LNCAP (cell line): ENCODE measurements around the gene S1PR3.

ENCODE experiments used
- TF ChIP-seq, protein P1 (sequence below): fragments of 450-650 bp; IDR thresholded peaks from 2 replicates; pipeline ENCODE4 v1.5.1; 2017; ENCODE audit warnings: mild to moderate bottlenecking

The S1PR3 gene

DNA sequence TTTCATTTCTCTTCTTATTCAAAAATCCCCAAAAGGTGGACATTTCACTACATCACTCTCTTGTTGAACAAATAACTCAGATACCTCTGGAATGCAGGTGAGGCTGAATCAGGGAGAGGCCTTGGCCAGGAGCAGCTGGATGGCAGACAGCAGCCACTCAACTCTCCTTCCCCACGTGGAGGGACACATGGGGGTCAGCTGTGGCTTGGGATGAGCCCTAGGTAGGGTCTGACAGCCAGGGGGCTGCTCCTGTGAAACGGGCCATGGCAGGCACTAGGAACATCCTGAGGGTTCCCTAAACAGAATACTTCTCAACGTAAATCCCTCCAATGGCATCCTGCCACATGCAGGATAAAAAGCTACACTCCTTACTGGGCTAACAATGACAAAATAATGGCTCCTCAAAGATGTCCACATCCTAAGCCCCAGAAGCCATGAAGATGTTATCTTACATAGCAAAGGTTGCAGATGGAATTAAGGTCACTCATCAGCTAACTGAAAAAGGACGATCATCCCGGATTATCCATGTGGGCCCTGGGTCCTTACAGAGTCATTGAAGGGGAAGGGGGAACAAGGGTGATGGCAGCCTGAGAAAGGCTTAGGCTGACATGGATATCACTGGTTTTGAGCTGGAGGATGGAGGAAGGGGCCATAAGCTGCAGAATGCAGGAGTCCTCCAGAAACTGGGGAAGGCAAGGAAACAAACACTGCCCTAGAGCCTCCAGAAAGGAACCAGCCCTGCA, 31.4 kb upstream of the S1PR3 start:
- TF ChIP-seq, protein P1, sequence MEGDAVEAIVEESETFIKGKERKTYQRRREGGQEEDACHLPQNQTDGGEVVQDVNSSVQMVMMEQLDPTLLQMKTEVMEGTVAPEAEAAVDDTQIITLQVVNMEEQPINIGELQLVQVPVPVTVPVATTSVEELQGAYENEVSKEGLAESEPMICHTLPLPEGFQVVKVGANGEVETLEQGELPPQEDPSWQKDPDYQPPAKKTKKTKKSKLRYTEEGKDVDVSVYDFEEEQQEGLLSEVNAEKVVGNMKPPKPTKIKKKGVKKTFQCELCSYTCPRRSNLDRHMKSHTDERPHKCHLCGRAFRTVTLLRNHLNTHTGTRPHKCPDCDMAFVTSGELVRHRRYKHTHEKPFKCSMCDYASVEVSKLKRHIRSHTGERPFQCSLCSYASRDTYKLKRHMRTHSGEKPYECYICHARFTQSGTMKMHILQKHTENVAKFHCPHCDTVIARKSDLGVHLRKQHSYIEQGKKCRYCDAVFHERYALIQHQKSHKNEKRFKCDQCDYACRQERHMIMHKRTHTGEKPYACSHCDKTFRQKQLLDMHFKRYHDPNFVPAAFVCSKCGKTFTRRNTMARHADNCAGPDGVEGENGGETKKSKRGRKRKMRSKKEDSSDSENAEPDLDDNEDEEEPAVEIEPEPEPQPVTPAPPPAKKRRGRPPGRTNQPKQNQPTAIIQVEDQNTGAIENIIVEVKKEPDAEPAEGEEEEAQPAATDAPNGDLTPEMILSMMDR, result no peak

DNA sequence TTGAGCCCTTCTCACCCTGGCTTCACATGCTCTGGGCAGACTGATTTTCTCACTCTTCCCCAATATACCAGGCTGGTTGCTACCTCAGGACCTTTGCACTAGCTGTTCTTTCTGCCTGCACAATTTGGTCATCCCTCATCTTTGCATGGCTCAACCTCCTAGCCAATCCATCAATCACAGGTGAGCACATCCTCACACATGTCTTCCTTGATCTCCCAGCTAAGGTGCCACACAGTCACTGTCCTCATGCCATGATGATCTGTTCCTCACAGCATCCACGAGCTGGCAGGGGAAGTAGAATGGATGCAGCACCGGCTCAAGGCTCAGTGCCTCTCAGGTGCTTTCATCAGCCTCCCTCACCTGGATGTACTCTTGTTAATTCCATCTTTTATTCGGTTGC, 30.6 kb upstream of the S1PR3 start:
- TF ChIP-seq, protein P1, result no peak

DNA sequence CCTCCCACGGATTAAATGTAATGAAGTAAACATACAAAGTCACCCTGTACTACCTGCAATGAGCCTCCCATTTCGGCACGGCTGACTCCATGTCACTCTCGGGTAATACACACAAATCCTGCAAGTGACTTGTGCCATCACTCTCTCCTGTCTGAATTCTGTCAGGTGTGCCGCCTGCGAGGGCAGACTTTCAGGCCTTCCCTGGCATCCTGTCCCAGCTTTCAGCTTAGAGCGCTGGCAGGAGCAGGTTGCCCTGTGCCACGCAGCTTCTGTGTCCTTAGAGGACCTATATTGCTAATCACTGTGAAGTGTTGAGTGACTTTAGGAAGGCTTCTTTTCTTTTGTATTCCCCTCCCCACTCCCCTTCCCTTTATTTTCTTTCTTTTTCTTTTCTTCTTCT, 25.8 kb upstream of the S1PR3 start:
- TF ChIP-seq, protein P1, result no peak

DNA sequence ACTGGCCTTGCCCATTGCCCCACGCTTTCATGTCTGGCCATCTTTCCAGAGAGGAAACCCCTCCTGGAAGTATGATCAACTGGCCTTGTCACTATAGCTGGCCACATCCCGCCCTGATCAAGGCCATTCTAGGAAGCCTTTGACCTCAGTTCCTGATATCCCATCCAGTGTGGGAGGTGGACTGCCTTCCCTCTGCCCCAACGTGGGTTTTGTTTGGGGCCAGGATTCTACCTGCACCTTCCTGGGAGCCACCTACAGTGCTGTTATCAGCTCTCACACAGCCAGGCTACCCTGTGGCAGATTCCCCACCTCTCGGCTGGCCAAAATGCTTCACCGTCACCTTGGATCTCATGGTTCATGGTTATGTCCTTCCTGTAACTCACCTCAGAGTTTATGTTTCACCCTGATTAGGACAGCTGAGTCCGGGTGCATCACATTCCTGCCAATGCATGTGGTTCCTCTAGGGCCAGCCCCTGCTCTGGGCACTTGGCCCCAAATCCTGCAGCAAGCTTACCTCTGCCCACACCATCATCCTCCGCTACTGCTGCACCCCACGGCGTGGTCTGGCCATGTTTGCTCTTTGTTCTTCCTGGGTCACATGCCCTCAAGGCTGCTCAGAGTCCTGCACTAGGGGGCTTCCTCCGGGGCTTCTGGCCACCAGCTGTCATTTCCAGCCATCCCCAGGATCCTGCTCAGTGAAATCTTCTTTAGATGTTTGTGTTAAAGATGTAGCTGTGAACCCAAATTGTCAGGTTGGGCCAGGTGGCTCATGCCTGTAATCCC, 24.2 kb upstream of the S1PR3 start:
- TF ChIP-seq, protein P1, result no peak

DNA sequence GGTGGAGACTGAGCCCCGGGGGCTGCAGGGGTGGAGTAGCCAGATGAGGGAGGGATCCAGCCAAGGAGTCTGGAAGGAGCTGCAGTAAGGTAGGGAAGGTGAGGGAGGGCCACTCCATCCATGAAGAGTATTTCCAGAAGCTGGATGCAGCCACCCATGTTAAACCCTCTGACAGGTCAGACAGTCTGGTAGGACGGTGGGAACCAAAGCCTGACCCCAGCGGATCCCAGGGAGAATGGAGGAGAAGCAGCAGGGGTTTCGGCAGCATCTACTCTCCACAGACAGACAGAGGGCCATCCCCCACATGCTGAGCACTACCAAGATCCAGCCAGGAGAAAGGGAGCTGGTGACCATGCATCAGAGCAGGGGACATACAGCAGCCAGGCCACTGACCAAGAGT, 22.5 kb upstream of the S1PR3 start:
- TF ChIP-seq, protein P1, result no peak

DNA sequence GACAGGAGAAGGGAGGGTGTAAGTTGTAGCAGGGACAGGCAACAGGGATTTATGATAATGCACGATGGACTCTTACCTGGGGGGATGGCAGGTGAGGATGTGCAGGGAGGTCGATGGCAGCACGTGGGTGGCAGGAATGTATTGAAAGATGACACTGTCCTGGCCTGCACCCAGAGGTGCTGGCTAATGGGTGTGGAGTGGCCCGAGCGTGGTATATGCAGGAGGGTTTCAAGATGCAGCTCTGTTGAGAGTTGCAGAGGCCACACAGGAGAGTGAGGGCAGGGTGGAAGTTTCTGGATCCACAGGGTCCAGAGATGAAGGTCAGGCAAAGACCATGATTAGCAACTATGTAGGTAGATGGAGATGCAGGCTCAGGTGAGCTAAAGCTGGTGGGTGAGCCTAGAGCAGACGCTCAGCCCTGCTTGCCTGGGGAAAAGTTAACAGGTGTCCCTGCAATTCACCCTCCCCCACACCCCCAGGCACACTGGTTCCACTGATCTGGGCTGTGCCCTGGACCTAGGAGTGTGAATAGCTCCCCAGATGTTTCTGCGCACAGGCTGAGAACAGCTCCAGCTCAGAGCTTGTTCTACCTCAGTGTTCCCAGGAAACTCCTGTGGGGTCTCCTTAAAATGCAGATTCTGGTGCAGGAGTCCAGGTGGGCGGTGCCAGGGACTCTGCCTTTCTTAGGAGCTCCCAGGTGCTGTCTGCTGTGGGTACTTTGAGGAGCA, 21.5 kb upstream of the S1PR3 start:
- TF ChIP-seq, protein P1, result no peak

DNA sequence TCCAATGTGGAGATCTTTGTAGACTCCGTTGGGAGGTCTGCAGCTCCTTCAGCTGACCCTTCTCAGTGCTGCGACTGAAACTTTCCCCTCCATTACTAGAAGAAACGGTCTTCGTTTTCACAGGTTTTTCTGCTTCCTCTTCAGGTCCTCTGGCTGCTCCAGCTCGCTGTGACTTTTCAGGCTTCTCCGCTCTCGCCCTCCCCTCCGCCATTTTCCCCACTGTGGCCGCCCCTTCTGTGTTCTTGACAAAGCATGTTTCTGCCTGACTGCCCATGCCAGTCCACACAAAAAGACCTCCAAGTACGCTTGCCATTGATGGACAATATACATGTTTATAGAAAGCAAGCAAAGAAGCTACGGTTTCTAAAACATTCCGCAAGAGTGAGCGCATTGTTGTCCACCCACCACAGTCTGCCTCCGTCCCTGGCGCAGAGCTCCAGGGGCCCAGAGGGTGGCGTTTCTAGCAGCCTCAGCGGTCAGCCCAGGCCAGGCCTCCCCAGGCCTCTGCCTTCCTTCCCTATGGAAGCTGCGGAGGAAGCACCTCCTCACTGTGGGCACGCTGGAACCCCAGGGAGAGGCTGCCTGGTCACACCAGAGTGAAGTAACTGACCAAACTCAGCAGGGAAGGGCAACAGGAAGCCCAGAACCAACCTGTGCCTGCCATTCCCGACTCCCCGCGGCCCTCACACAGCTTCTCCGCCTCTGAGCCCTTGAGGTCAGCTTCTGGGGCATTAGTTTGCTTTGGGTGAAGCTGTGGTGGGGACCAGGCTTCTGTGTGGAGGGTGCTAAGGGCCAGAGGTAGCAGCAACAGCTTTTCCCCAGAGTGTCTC, 19.9 kb upstream of the S1PR3 start:
- TF ChIP-seq, protein P1, result no peak
